Measurements from ENCODE around the gene GCDH. TPM values are rescaled to one million over a fixed set of nuclear protein-coding genes. Genes with fewer than 3 reads are reported as not detected.

Gene GCDH
- total RNA-seq, 3 donors from 2014 or later (not counting 1 experiment from before 2014, with no cell fraction given): 35.9 to 41.7 (median 36.3) TPM

- H3K4me3 Mint-ChIP-seq: peak overlapping the region; percentile 89
- no peaks in the 10 kb centered on the region for H3K27me3 Mint-ChIP-seq (ENCODE audit: low read depth in 2 of 2)
- 85% methylated on average over 3 of the region's 3 CpGs for WGBS (ENCODE audit: insufficient coverage)
- peaks cover 11% of the 10 kb centered on the region for H3K9me3 ChIP-seq (ENCODE audit: control insufficient read depth, insufficient read depth, low read length)
- H3K4me1 ChIP-seq (ENCODE audit: control insufficient read depth, insufficient read depth, low read length): peaks cover 49% of the 10 kb centered on the region
- peak overlapping the region; percentile 11 to 52 for H3K27ac Mint-ChIP-seq
- no peaks in the 10 kb centered on the region for H3K27me3 ChIP-seq (ENCODE audit: control insufficient read depth, insufficient read depth, low read length)
- peaks cover 23 to 39% of the 10 kb centered on the region in 2 donors for H3K4me1 Mint-ChIP-seq
- no peak overlapping the region for H3K27ac ChIP-seq (ENCODE audit: low read length)
- H3K9me3 Mint-ChIP-seq: no peaks in the 10 kb centered on the region
- TF ChIP-seq CTCF (IDR thresholded peaks at IDR 0.05): no peak
- no peak for DNase-seq
- H3K4me3 ChIP-seq (ENCODE audit: low read length): no peak overlapping the region
- peaks cover 10% of the 10 kb centered on the region for H3K36me3 ChIP-seq (ENCODE audit: control insufficient read depth, insufficient read depth, low read length)
- no peaks in the 10 kb centered on the region for H3K36me3 Mint-ChIP-seq
- intact Hi-C loops (cut with micrococcal nuclease): no loop called here
- no peak for ATAC-seq
Observed at GRCh38 chr19:12882589-12882988, 8.4 kb upstream of the GCDH start.

- Histone ChIP-seq H3K36me3 (ENCODE audit: control insufficient read depth, insufficient read depth, low read length) (no peaks in the 10 kb centered on the region), H3K9me3 (ENCODE audit: control insufficient read depth, insufficient read depth, low read length) (peaks cover 11% of the 10 kb centered on the region), H3K4me1 (ENCODE audit: control insufficient read depth, insufficient read depth, low read length) (peaks cover 49% of the 10 kb centered on the region), H3K4me3 (ENCODE audit: low read length) (no peak overlapping the region), H3K27ac (ENCODE audit: low read length) (no peak overlapping the region), H3K27me3 (ENCODE audit: control insufficient read depth, insufficient read depth, low read length) (no peaks in the 10 kb centered on the region)
- Mint-ChIP-seq H3K9me3 (no peaks in the 10 kb centered on the region), H3K27ac (no peak overlapping the region), H3K27me3 (ENCODE audit: low read depth in 2 of 2) (no peaks in the 10 kb centered on the region), H3K4me3 (peak overlapping the region; percentile 49), H3K36me3 (no peaks in the 10 kb centered on the region), H3K4me1 (peaks cover 23 to 39% of the 10 kb centered on the region in 2 donors)
- intact Hi-C loops (cut with micrococcal nuclease): no loop called here
- no peak for TF ChIP-seq CTCF (IDR thresholded peaks at IDR 0.05)
- 93% methylated on average over 3 of the region's 3 CpGs for WGBS (ENCODE audit: insufficient coverage)
- DNase-seq (no peak), ATAC-seq (no peak)
Observed at GRCh38 chr19:12884202-12884601, 6.8 kb upstream of the GCDH start.

GRCh38 chr19:12884627-12884925 is 6.4 kb upstream of the GCDH start:
- H3K9me3 ChIP-seq (ENCODE audit: control insufficient read depth, insufficient read depth, low read length): peaks cover 11% of the 10 kb centered on the region
- H3K27ac ChIP-seq (ENCODE audit: low read length): no peak overlapping the region
- intact Hi-C loops (cut with micrococcal nuclease): no loop called here
- whole genome bisulfite sequencing (ENCODE audit: insufficient coverage): 73% methylated on average over 12 of the region's 12 CpGs
- Mint-ChIP-seq H3K27ac (no peak overlapping the region), H3K27me3 (ENCODE audit: low read depth in 2 of 2) (no peaks in the 10 kb centered on the region), H3K4me1 (peaks cover 23 to 39% of the 10 kb centered on the region in 2 donors), H3K9me3 (no peaks in the 10 kb centered on the region), H3K36me3 (no peaks in the 10 kb centered on the region), H3K4me3 (peak overlapping the region; percentile 90)
- H3K27me3 ChIP-seq (ENCODE audit: control insufficient read depth, insufficient read depth, low read length): no peaks in the 10 kb centered on the region
- TF ChIP-seq CTCF (IDR thresholded peaks at IDR 0.05): no peak
- no peaks in the 10 kb centered on the region for H3K36me3 ChIP-seq (ENCODE audit: control insufficient read depth, insufficient read depth, low read length)
- DNase-seq (no peak), ATAC-seq (no peak)
- peak overlapping the region; percentile 49 for H3K4me3 ChIP-seq (ENCODE audit: low read length)
- H3K4me1 ChIP-seq (ENCODE audit: control insufficient read depth, insufficient read depth, low read length): peaks cover 49% of the 10 kb centered on the region

Data from natural killer cell (primary cell).